ENCODE measurements around the gene DYNLT2. TPM values are rescaled to one million over a fixed set of nuclear protein-coding genes. Genes with fewer than 3 reads are reported as not detected.
A peak's percentile ranks its signal among the peaks of the same experiment; 100 is the strongest.
"Not testable (repeated sequence)": the region's sequence is repeated elsewhere in the genome, so short reads cannot be mapped to it uniquely, and the experiment has no call there.

DYNLT2 gene
- total RNA-seq, 1 donor from 2014 or later = 0.62 TPM

DNA sequence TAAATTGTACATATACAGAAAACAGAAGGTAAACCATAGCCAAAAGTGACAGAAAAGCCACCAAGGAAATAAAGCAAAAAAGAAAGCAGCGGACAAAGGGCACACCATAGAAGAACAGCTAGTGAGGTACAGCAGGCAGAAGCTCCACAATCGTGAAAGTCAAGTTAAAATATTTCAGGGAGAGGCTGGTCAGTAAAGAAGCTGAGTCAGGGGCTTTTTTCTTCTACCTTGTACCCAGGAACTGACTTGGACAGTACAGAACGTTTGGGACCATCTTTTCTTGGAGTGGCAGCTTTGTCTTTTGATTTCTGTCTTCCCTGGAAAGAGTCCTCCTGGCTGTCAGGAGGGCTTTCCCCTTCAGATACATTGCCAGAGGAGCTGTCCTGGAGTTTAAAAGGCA, 41.4 kb downstream of the DYNLT2 start:
- ATAC-seq = no peak
- no peak for DNase-seq
- intact Hi-C loops (cut with micrococcal nuclease) = no loop called here

DNA sequence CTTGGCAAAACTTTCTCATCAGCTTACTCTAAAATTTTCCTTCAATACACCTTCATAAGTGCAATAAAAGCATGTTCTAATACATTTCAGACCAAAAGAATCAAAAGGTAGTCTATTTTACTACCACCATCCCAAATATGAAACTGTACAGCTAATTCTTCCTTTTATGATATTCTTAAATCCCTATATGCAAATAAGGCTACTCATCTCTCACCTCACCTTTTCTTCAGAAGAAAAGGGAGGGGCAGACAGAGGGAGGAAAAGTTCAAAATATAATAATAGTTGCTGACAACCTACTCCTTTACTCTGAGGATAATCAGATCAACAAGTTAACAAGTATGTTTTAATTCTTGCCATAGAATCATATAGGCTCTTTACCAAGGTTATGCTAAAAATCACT, 42.1 kb downstream of the DYNLT2 start:
- DNase-seq (no peak), ATAC-seq (no peak)
- intact Hi-C loops (cut with micrococcal nuclease) = no loop called here

DNA sequence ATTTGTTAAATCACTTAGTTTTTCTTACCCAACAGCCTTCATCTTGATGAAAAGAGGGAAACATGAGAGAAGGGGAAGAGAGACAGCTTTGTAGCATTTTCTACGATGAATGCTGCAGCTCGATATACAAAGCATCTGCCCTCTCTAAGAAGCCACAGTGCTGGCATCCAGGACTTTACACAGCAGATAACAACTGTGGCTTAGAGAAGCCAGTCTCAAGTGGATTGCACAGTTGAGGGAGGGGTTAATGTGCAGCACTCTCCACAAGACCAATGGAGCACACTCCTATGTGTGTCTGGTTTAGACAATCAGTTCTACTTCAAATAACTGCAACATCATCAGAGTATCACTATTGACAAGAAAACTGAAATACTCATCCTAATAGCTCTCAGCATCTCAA, 43.6 kb downstream of the DYNLT2 start:
- DNase-seq = no peak
- peak; percentile 64 for ATAC-seq
- intact Hi-C loops (cut with micrococcal nuclease) = no loop called here

DNA sequence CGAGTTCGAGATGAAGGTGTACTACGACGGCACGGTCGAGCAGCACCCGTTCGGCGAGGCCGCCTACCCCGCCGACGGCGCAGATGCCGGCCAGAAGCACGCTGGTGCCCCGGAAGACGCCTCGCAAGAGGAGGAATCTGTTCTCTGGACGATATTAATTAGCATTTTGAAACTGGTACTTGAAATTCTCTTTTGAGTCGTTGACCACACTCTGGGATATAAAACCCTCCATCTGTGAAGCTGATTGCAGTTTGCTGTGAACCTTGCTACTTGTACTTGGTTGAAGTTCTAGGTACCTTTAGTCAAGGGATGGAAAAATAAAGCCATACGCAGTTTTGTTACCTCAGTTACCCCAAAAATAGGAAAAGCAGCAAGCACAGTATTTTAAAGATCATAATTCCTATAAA, 48.5 kb downstream of the DYNLT2 start:
- intact Hi-C loops (cut with micrococcal nuclease) = no loop called here
- DNase-seq (no peak), ATAC-seq (no peak)

DNA sequence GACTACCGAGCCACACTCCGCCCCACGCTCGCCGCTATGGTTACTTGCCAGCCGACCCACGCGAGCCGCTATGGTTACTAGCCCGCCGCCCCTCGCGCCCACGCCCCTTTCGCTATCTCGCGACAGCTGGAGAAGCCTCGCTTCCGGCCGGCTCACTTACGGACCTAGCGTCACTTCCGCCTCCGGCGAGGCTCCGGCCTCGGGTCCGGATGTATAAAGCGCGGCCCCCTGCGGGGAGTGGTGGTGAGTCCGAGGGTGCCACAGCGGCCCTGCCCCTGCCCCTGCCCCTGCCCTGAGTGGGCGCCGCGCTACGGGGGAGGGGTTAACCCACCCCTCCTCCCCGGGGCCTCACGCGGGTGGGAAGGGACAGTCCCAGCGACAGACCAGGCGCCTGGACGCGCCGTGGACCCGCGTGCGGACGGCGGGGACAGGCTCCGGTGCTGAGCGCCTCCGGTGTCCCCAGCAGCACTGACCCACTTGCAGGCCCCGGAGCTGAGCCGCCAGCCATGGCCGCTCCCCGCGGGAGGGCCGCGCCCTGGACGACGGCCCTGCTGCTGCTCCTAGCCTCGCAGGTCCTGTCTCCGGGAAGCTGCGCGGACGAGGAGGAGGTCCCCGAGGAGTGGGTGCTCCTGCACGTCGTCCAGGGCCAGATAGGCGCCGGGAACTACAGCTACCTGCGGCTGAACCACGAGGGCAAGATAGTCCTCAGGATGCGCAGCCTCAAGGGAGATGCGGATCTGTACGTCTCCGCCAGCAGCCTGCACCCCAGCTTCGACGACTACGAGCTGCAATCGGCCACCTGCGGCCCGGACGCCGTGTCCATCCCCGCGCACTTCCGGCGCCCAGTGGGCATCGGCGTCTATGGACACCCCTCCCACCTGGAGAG, 49.2 kb downstream of the DYNLT2 start, which contains the start of the genes C6orf120 and WDR27:
Gene C6orf120 (plus strand): TSS at position 173 of the 886 bp plus-strand sequence. CDS start 334 bp downstream, at position 507.
Gene WDR27 (minus strand): TSS at position 76 of the 886 bp plus-strand sequence. CDS start 13,024 bp downstream, outside the sequence.
- intact Hi-C loops (cut with micrococcal nuclease) = no loop called here
- DNase-seq (peak; percentile 98), ATAC-seq (peak; percentile 99)

DNA sequence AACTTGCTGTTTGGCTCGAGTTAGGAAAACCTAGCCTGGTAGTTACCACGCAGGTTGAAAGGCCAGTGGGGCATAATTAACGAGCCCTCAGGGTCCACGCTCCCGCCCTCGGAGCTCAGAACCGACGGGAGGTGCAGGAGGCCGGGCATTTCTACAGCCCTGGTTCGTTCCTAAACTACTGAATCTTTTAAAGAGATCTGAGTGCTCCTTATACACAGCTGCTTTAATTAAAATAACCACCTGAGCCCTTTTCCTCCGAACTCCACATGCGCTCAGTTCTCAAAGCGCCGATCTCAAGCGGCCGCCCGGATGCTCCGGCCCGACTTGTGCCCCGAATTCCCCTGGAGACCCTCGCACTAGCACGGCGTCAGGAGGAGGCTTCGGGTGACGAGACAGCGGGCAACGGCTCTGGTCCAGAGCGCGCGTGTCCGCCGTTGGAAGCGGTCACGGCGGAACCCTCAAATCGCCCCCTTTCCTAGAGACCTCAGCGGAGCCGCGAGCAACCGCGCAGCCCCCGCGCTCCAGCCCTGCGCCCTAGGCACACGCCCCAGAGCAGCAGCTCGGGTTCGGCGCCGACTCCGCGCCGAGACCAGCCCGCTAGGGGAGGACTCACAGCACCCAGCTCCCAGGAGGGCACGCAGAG, 49.9 kb downstream of the DYNLT2 start:
- no peak for DNase-seq
- intact Hi-C loops (cut with micrococcal nuclease) = no loop called here
- peak; percentile 10 for ATAC-seq

DNA sequence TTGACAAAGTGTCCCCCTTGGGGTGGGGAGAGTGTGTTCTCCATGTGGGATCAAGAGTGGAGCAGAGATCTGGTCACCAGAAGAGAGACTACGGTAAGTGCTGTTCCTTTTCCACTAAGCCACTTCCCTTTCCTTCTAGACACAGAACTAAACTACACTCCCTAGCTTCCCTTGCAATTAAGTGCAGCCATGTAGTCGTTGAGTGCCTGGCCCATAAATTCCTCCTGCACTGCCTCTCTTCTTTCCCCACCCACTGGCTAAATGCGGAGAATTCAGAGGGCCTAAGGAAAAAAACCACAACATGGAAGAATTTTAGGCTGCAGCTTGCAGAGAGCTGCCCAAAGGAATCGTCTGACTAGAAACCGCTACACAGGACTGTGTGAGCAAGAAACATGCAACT, 51.1 kb downstream of the DYNLT2 start:
- intact Hi-C loops (cut with micrococcal nuclease) = no loop called here
- no peak for ATAC-seq
- DNase-seq = no peak

DNA sequence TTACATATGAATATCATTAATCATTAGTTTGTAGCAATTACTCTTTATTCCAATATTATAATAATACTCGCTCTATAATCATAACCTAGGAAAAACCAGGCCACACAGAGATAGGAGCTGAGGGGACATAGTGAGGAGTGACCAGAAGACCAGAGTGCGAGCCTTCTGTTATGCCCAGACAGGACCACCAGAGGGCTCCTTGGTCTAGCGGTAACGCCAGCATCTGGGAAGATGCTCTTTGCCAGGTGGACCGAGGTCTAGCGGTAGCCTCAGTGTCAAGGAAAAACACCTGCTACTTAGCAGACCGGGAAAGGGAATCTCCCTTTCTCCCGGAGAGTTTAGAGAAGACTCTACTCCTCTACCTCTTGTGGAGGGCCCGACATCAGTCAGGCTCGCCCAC, 54.3 kb downstream of the DYNLT2 start:
- ATAC-seq; DNase-seq; intact Hi-C loops (cut with micrococcal nuclease): not testable (repeated sequence)

DNA sequence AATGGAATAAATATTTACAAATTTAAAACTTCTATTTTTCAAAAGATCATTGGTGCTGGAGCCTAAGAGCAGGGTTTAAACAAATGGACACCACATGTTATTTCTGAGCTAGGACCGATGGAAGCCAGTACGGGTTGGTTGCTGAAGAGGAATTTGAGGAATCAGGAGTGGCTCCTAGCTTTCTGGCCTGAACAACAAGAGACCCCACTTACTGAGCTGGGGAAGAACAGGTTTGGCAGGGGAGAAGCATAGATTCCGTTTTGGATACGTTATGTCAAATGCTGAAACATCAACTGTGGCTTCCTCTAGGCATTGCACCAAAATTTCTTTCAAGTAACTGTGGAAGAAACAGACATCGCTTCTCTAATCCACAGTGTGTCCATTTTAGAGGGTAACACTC, 56.2 kb downstream of the DYNLT2 start:
- intact Hi-C loops (cut with micrococcal nuclease) = no loop called here
- DNase-seq (no peak), ATAC-seq (no peak)

DNA sequence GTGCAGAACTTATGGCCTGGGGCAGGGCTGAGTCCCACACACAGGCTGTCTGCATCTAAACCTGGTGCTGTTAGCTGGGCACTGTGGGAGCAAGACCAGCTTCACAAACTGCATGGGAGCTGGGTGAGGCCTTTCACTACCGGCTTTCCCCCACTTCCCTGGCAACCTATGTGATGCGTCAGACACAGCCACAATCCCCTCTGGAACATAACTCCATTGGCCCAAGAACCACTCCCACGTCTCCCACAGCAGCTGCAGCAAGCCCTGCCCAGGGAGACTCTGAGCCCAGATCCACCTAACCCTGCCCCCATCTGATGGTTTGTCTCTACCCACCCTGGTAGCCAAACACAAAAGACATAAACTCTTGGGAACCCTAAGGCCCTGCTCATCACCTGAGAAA, 58.9 kb downstream of the DYNLT2 start:
- ATAC-seq = no peak
- intact Hi-C loops (cut with micrococcal nuclease) = no loop called here
- no peak for DNase-seq

DNA sequence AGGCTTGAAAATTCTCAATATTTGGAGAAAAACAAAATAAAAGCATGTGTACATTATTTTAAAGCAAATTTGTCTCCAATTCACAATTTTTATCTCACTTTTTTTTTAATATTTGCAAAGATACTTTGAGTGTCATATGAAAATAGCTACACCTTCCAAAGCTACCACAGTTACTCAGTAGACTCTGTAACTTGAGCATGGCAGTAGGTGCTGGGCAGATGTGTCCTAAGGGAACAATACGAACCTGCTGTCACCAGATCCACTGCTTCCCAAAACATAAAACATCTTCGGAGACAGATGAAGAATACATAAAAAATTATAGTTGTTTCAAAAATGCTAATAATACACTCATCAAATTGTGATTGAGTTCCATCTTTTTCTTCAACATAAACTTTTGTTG, 60.1 kb downstream of the DYNLT2 start:
- no peak for ATAC-seq
- no peak for DNase-seq
- intact Hi-C loops (cut with micrococcal nuclease) = no loop called here

Other genes with a start within 250 kb of the DYNLT2 start
- gene WDR27, start 49.5 kb downstream of the DYNLT2 start, total RNA-seq = 8.6 TPM
- gene C6orf120, start 49.4 kb downstream of the DYNLT2 start, total RNA-seq = 13.6 TPM
- 62.9 TPM for gene PHF10, start 27.1 kb downstream of the DYNLT2 start, total RNA-seq
- 9.4 TPM for gene ERMARD, start 50 bp upstream of the DYNLT2 start, total RNA-seq

All from left ventricle myocardium superior (tissue), 1 donor.